HG02678 (cell line): ENCODE data around the gene IFI44.

Experiments
- ATAC-seq: cut with Tn5 transposase; IDR thresholded peaks from one replicate; pipeline ENCODE4 v1.9.1; 2021; ENCODE audit warnings: mild to moderate bottlenecking, moderate library complexity; ENCODE audit not compliant: unreplicated experiment

Gene IFI44

GRCh38 chr1:78691995-78692747 is 42.5 kb downstream of the IFI44 start:
- ATAC-seq = no peak

- no peak for ATAC-seq
Observed at GRCh38 chr1:78699813-78700212, 50.2 kb downstream of the IFI44 start.

- no peak for ATAC-seq
Observed at GRCh38 chr1:78702426-78702825, 52.8 kb downstream of the IFI44 start.

- ATAC-seq = no peak
Observed at GRCh38 chr1:78703806-78704205, 54.2 kb downstream of the IFI44 start.

GRCh38 chr1:78712467-78713051 is 62.9 kb downstream of the IFI44 start:
- no peak for ATAC-seq

GRCh38 chr1:78713297-78713696 is 63.7 kb downstream of the IFI44 start:
- ATAC-seq = no peak
